Keratinocyte (primary cell): ENCODE data around the gene MTMR1. TPM values are rescaled to one million over a fixed set of nuclear protein-coding genes. Genes with fewer than 3 reads are reported as not detected.

Source experiments
- DNase-seq: peaks from one replicate; pipeline ENCODE4 v3.0.0-alpha.2; 2011; ENCODE audit warnings: low read depth, missing footprints, low spot score
- FAIRE-seq: peaks from 2 replicates; lab custom pipeline; 2011; peaks lifted over from hg19 to GRCh38; lab: Jason Lieb, UNC
- H2AFZ ChIP-seq: 2 replicates; pipeline ENCODE4 v1.6.0; 2012; ENCODE audit warnings: low read length, control low read depth, inconsistent platforms; ENCODE audit not compliant: control insufficient read depth
- H3K27ac ChIP-seq: 2 replicates; pipeline ENCODE4 v1.5.1; 2011; ENCODE audit warnings: low read length; ENCODE audit not compliant: control insufficient read depth, insufficient read depth
- H3K27me3 ChIP-seq: 3 replicates; pipeline ENCODE4 v1.6.0; 2011; ENCODE audit warnings: low read length; ENCODE audit not compliant: control insufficient read depth, insufficient read depth; ENCODE audit errors: extremely low read depth
- H3K36me3 ChIP-seq, 2 experiments: 2 replicates in 1 of 2; 3 replicates in 1 of 2; pipeline ENCODE4 v1.5.1; 2011; ENCODE audit warnings: low read length in 2 of 2, mild to moderate bottlenecking in 1 of 2; ENCODE audit not compliant: control insufficient read depth in 2 of 2, insufficient read depth in 2 of 2; ENCODE audit errors: extremely low read depth in 1 of 2
- H3K4me1 ChIP-seq: 3 replicates; pipeline ENCODE4 v1.5.1; 2011; ENCODE audit warnings: low read length; ENCODE audit not compliant: control insufficient read depth, insufficient read depth; ENCODE audit errors: extremely low read depth
- H3K4me2 ChIP-seq: 3 replicates; pipeline ENCODE4 v1.6.0; 2011; ENCODE audit warnings: low read depth, low read length; ENCODE audit not compliant: control insufficient read depth, insufficient read depth; ENCODE audit errors: extremely low read depth
- H3K4me3 ChIP-seq, 3 experiments: fragments of 200-600 bp in 1 of 3; sonication (generic) in 1 of 3; 2 replicates in 2 of 3; 3 replicates in 1 of 3; pipeline ENCODE4 v1.5.1; 2011 to 2016; ENCODE audit warnings: low read length in 3 of 3, mild to moderate bottlenecking in 3 of 3, control low read depth in 2 of 3, inconsistent platforms in 1 of 3, low read depth in 1 of 3, mixed read lengths in 1 of 3, mixed run types in 1 of 3, moderate library complexity in 1 of 3; ENCODE audit not compliant: control insufficient read depth in 2 of 3, insufficient read depth in 2 of 3; ENCODE audit errors: extremely low read depth in 1 of 3
- H3K79me2 ChIP-seq: 2 replicates; pipeline ENCODE4 v1.6.0; 2012; ENCODE audit warnings: low read length; ENCODE audit not compliant: control insufficient read depth, insufficient read depth
- H3K9ac ChIP-seq: 3 replicates; pipeline ENCODE4 v1.6.0; 2011; ENCODE audit warnings: low read length; ENCODE audit not compliant: control insufficient read depth, insufficient read depth; ENCODE audit errors: extremely low read depth
- H3K9me1 ChIP-seq: 3 replicates; pipeline ENCODE4 v1.6.0; 2011; ENCODE audit warnings: low read length; ENCODE audit not compliant: control insufficient read depth, insufficient read depth; ENCODE audit errors: extremely low read depth
- H3K9me3 ChIP-seq: 2 replicates; pipeline ENCODE4 v1.5.1; 2012; ENCODE audit warnings: low read depth, low read length; ENCODE audit not compliant: control insufficient read depth
- H4K20me1 ChIP-seq: 3 replicates; pipeline ENCODE4 v1.6.0; 2011; ENCODE audit warnings: low read length; ENCODE audit not compliant: control insufficient read depth, insufficient read depth; ENCODE audit errors: extremely low read depth
- CTCF ChIP-seq, 3 experiments: IDR thresholded peaks in 1 of 3; conservative IDR thresholded peaks in 1 of 3; optimal IDR thresholded peaks in 1 of 3; 2 replicates in 2 of 3; 3 replicates in 1 of 3; pipeline versions ENCODE3 to v1.5.1; 2011; ENCODE audit warnings: low read length in 3 of 3, mild to moderate bottlenecking in 3 of 3, moderate library complexity in 2 of 3, control low read depth in 1 of 3, inconsistent platforms in 1 of 3; ENCODE audit not compliant: insufficient read depth in 2 of 3; ENCODE audit errors: extremely low read depth in 1 of 3
- EZH2 ChIP-seq: IDR thresholded peaks from one replicate; pipeline ENCODE4 v1.6.1; 2012; ENCODE audit warnings: inconsistent platforms, mild to moderate bottlenecking, low read length, moderate library complexity
- dilution Hi-C: fragments of 300-500 bp; cut with MboI; formaldehyde crosslinking; loops from one replicate; pipeline ENCODE4 v1.7.0; 2020; ENCODE audit warnings: low sequenced_read_pairs; ENCODE audit not compliant: extremely low pct_ligation_motif_present
- polyA plus RNA-seq, 5 experiments: library from polyadenylated mRNA; depleted of rRNA in 3 of 5; stranded (reverse) in 3 of 5; stranded (forward) in 1 of 5; unstranded in 1 of 5; fragments of >200 nt; gene quantifications; 1 replicate in 1 of 5; 2 replicates in 3 of 5; 3 replicates in 1 of 5; pipeline versions ENCODE4 v1.2.1 to v1.2.3, GENCODE V29; 2011 to 2012; ENCODE audit warnings: missing spikeins in 2 of 5, low read depth in 1 of 5, low replicate concordance in 1 of 5

Gene MTMR1
- polyA plus RNA-seq, 1 donor (not counting 4 experiments of a cell fraction or from before 2014, with no cell fraction given), result 45.6 TPM

DNA sequence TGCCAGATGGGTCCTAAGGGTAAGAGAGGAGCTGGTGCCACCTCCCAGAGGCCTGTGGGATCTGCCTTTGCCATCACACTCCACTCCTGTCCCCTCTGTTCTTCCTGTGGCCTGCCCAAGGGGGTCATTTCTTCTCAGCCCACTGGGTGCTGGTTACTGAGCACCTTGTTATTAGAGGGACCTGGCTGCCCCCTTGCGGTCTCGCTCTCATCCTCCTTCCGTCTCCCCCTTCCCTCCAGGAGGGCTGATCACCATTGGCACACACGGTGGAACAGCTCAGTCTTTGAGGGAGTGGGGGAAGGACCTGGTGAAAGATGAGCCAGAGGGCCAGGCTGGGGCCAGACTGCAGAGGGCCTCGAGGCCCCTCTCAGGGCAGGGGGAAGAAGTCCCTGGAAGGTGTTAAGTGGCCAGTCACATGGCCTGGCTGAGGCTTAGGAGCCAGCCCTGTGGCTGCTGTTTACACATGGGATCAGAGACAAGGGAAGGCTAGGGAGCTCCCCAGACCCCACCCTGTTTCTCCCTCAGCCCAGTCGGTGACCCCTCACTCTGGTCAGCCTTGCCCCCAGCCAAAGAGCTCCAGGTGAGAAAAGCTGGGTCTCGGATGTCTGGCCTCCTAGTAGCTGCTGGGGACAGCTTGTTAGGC is 68.1 kb downstream of the MTMR1 start:
- Histone ChIP-seq H3K9ac (no peak overlapping the region), H3K27me3 (no peaks in the 10 kb centered on the region), H3K4me1 (peaks cover 7% of the 10 kb centered on the region), H3K4me3 (no peak overlapping the region), H3K36me3 (no peaks in the 10 kb centered on the region), H3K27ac (no peak overlapping the region), H3K79me2 (no peaks in the 10 kb centered on the region), H2AFZ (no peak overlapping the region), H3K9me1 (no peaks in the 10 kb centered on the region), H3K9me3 (no peaks in the 10 kb centered on the region), H4K20me1 (no peaks in the 10 kb centered on the region), H3K4me2 (no peak overlapping the region)
- FAIRE-seq, result no peak
- TF ChIP-seq CTCF (optimal IDR thresholded peaks at IDR 0.05 in 1 of 3, IDR thresholded peaks at IDR 0.05 in 1 of 3, conservative IDR thresholded peaks at IDR 0.05 in 1 of 3; ENCODE audit: extremely low read depth in 1 of 3, insufficient read depth in 2 of 3, low read length in 3 of 3) (no peak), EZH2 (no peak)
- DNase-seq, result no peak
- dilution Hi-C loops, result no loop called here

- H2AFZ ChIP-seq, result no peak overlapping the region
- H4K20me1 ChIP-seq, result no peaks in the 10 kb centered on the region
- peaks cover 7% of the 10 kb centered on the region for H3K4me1 ChIP-seq
- no peak overlapping the region for H3K27ac ChIP-seq
- TF ChIP-seq CTCF (optimal IDR thresholded peaks at IDR 0.05 in 1 of 3, IDR thresholded peaks at IDR 0.05 in 1 of 3, conservative IDR thresholded peaks at IDR 0.05 in 1 of 3; ENCODE audit: extremely low read depth in 1 of 3, insufficient read depth in 2 of 3, low read length in 3 of 3) (no peak), EZH2 (no peak)
- H3K4me3 ChIP-seq, result no peak overlapping the region
- H3K27me3 ChIP-seq, result no peaks in the 10 kb centered on the region
- H3K36me3 ChIP-seq, result no peaks in the 10 kb centered on the region
- no peak overlapping the region for H3K9ac ChIP-seq
- no peak overlapping the region for H3K4me2 ChIP-seq
- dilution Hi-C loops, result no loop called here
- no peak for FAIRE-seq
- no peak for DNase-seq
- no peaks in the 10 kb centered on the region for H3K9me3 ChIP-seq
- no peaks in the 10 kb centered on the region for H3K9me1 ChIP-seq
- H3K79me2 ChIP-seq, result no peaks in the 10 kb centered on the region
Observed at GRCh38 chrX:150761819-150762216, 68.6 kb downstream of the MTMR1 start.
